Measurements from ENCODE around the gene CABP1. TPM values are rescaled to one million over a fixed set of nuclear protein-coding genes. Genes with fewer than 3 reads are reported as not detected.
A peak's percentile ranks its signal among the peaks of the same experiment; 100 is the strongest.

CABP1 gene
- total and polyA plus RNA-seq, 4 donors, result 0.13 to 0.63 (median 0.48) TPM

- no peaks in the 10 kb centered on the region for H3K27me3 ChIP-seq (ENCODE audit: control insufficient read depth in 3 of 3, insufficient read depth in 3 of 3, low read length in 2 of 3)
- H3K4me1 ChIP-seq (ENCODE audit: control insufficient read depth in 5 of 5, insufficient read depth in 5 of 5, low read length in 5 of 5), result peaks cover 4 to 37% (median 7%) of the 10 kb centered on the region in 5 donors
- H3K9ac ChIP-seq (ENCODE audit: insufficient read depth in 1 of 2, low read length in 2 of 2), result no peak overlapping the region
- peaks cover 21 to 46% (median 25%) of the 10 kb centered on the region in 4 donors for H3K36me3 ChIP-seq (ENCODE audit: control insufficient read depth in 4 of 4, insufficient read depth in 4 of 4, low read length in 4 of 4)
- ATAC-seq (ENCODE audit: insufficient read depth, low FRiP score), result peak; percentile 67
- WGBS, 2 donors, result 23 to 26% methylated on average over 4 of the region's 4 CpGs
- no peak overlapping the region for H3K4me3 ChIP-seq
- no peaks in the 10 kb centered on the region for H3K9me3 ChIP-seq (ENCODE audit: control insufficient read depth in 4 of 4, insufficient read depth in 3 of 4, low read length in 3 of 4)
- no peak overlapping the region for H3K27ac ChIP-seq (ENCODE audit: low read depth in 1 of 2, low read length in 1 of 2)
- peak; percentile 77 to 89 (median 88) for DNase-seq
- TF ChIP-seq, protein P1, sequence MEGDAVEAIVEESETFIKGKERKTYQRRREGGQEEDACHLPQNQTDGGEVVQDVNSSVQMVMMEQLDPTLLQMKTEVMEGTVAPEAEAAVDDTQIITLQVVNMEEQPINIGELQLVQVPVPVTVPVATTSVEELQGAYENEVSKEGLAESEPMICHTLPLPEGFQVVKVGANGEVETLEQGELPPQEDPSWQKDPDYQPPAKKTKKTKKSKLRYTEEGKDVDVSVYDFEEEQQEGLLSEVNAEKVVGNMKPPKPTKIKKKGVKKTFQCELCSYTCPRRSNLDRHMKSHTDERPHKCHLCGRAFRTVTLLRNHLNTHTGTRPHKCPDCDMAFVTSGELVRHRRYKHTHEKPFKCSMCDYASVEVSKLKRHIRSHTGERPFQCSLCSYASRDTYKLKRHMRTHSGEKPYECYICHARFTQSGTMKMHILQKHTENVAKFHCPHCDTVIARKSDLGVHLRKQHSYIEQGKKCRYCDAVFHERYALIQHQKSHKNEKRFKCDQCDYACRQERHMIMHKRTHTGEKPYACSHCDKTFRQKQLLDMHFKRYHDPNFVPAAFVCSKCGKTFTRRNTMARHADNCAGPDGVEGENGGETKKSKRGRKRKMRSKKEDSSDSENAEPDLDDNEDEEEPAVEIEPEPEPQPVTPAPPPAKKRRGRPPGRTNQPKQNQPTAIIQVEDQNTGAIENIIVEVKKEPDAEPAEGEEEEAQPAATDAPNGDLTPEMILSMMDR (IDR thresholded peaks at IDR 0.05; ENCODE audit: control extremely low read depth, extremely low read depth), result peak; percentile 62
Measured at GRCh38 chr12:120713861-120714482, 73.5 kb downstream of the CABP1 start.

Other genes starting within 250 kb of the CABP1 start
- 100 to 1,000 TPM; 211 to 370 TPM for gene COX6A1, start 202.5 kb upstream of the CABP1 start, total RNA-seq
- gene COX6A1, start 202.5 kb upstream of the CABP1 start, polyA plus RNA-seq, result 1,000 to 10,000 TPM in 1 of 2 donors, 100 to 1,000 TPM in 1; 679 to 1,397 TPM
- gene TRIAP1, start 194.2 kb upstream of the CABP1 start, total RNA-seq, result 10 to 100 TPM in 1 of 2 donors, 1 to 10 TPM in 1; 9.6 to 16.9 TPM
- 10 to 100 TPM; 28.7 to 32.9 TPM for gene TRIAP1, start 194.2 kb upstream of the CABP1 start, polyA plus RNA-seq
- gene GATC, start 194.2 kb upstream of the CABP1 start, total RNA-seq, result 10 to 100 TPM; 27.5 to 27.6 TPM
- gene GATC, start 194.2 kb upstream of the CABP1 start, polyA plus RNA-seq, result 10 to 100 TPM; 10.6 to 11.2 TPM
- 100 to 1,000 TPM in 1 of 2 donors, 10 to 100 TPM in 1; 100.0 to 128 TPM for gene SRSF9, start 170.9 kb upstream of the CABP1 start, total RNA-seq
- 100 to 1,000 TPM in 1 of 2 donors, 10 to 100 TPM in 1; 76.6 to 127 TPM for gene SRSF9, start 170.9 kb upstream of the CABP1 start, polyA plus RNA-seq
- 100 to 1,000 TPM; 210 to 308 TPM for gene DYNLL1, start 144.5 kb upstream of the CABP1 start, total RNA-seq
- gene DYNLL1, start 144.5 kb upstream of the CABP1 start, polyA plus RNA-seq, result 100 to 1,000 TPM; 328 to 360 TPM
- 10 to 100 TPM; 25.1 to 28.4 TPM for gene COQ5, start 111.5 kb upstream of the CABP1 start, total RNA-seq
- gene COQ5, start 111.5 kb upstream of the CABP1 start, polyA plus RNA-seq, result 10 to 100 TPM; 21.1 to 23.7 TPM
- gene RNF10, start 106.3 kb upstream of the CABP1 start, total RNA-seq, result 100 to 1,000 TPM; 150 to 207 TPM
- gene RNF10, start 106.3 kb upstream of the CABP1 start, polyA plus RNA-seq, result 100 to 1,000 TPM; 112 to 199 TPM
- 10 to 100 TPM; 22.1 to 42.0 TPM for gene POP5, start 59.2 kb upstream of the CABP1 start, total RNA-seq
- 10 to 100 TPM; 36.6 to 62.1 TPM for gene POP5, start 59.2 kb upstream of the CABP1 start, polyA plus RNA-seq
- gene MLEC, start 46.5 kb downstream of the CABP1 start, total RNA-seq, result 100 to 1,000 TPM in 1 of 2 donors, 10 to 100 TPM in 1; 56.8 to 161 TPM
- 10 to 100 TPM; 34.1 to 50.6 TPM for gene MLEC, start 46.5 kb downstream of the CABP1 start, polyA plus RNA-seq
- gene UNC119B, start 69.8 kb downstream of the CABP1 start, total RNA-seq, result 10 to 100 TPM; 30.2 to 43.2 TPM
- 10 to 100 TPM in 1 of 2 donors, 1 to 10 TPM in 1; 8.6 to 21.2 TPM for gene UNC119B, start 69.8 kb downstream of the CABP1 start, polyA plus RNA-seq
- 10 to 100 TPM; 16.4 to 32.4 TPM for gene ACADS, start 85.2 kb downstream of the CABP1 start, total RNA-seq
- 10 to 100 TPM; 22.3 to 31.6 TPM for gene ACADS, start 85.2 kb downstream of the CABP1 start, polyA plus RNA-seq

Data from lung (tissue), 12 donors.